OCI-LY1 (cell line): ENCODE data around the gene USP10.

ENCODE experiments used
- H2AFZ ChIP-seq: fragments of 200-600 bp; sonication (generic), shearing (Covaris generic); 2 replicates; pipeline ENCODE4 v1.6.0; 2014; ENCODE audit warnings: antibody characterized with exemption, mild to moderate bottlenecking, low read length
- H3F3A ChIP-seq: fragments of 200-600 bp; sonication (generic), shearing (Covaris generic); 2 replicates; pipeline ENCODE4 v1.6.0; 2014; ENCODE audit warnings: mild to moderate bottlenecking, antibody characterized with exemption, low read length, moderate library complexity; ENCODE audit not compliant: insufficient read depth
- H3K27ac ChIP-seq: fragments of 200-600 bp; sonication (generic); 2 replicates; pipeline ENCODE4 v1.5.1; 2014; ENCODE audit warnings: low read length, mixed run types, mild to moderate bottlenecking, low read depth; ENCODE audit not compliant: poor library complexity, severe bottlenecking
- H3K27me3 ChIP-seq: fragments of 200-600 bp; sonication (generic); 2 replicates; pipeline ENCODE4 v1.6.0; 2014; ENCODE audit warnings: antibody characterized with exemption, mild to moderate bottlenecking, low read length, moderate library complexity; ENCODE audit not compliant: insufficient read depth
- H3K36me3 ChIP-seq: fragments of 200-600 bp; sonication (generic); 2 replicates; pipeline ENCODE4 v1.6.1; 2014; ENCODE audit warnings: mild to moderate bottlenecking, antibody characterized with exemption, low read length, moderate library complexity, mixed read lengths; ENCODE audit not compliant: insufficient read depth
- H3K4me1 ChIP-seq: fragments of 200-600 bp; sonication (generic); 2 replicates; pipeline ENCODE4 v1.5.1; 2014; ENCODE audit warnings: mild to moderate bottlenecking, low read length, moderate library complexity; ENCODE audit not compliant: insufficient read depth, severe bottlenecking
- H3K4me2 ChIP-seq: fragments of 200-600 bp; sonication (generic), shearing (Covaris generic); 2 replicates; pipeline ENCODE4 v1.6.1; 2014; ENCODE audit warnings: low read length
- H3K4me3 ChIP-seq: fragments of 200-600 bp; sonication (generic); 2 replicates; pipeline ENCODE4 v1.5.1; 2014; ENCODE audit warnings: low read length, low read depth, mild to moderate bottlenecking, mixed read lengths; ENCODE audit not compliant: poor library complexity, severe bottlenecking
- H3K79me2 ChIP-seq: fragments of 200-600 bp; shearing (Covaris generic); 2 replicates; pipeline ENCODE4 v1.6.1; 2016; ENCODE audit warnings: mixed run types, low read length, mixed read lengths; ENCODE audit not compliant: insufficient read depth
- H3K9ac ChIP-seq: fragments of 200-600 bp; sonication (generic), shearing (Covaris generic); 2 replicates; pipeline ENCODE4 v1.6.1; 2014; ENCODE audit warnings: mild to moderate bottlenecking, low read length, mixed read lengths
- H3K9me2 ChIP-seq: fragments of 200-600 bp; sonication (generic), shearing (Covaris generic); 2 replicates; pipeline ENCODE4 v1.6.1; 2014; ENCODE audit warnings: low read depth, mild to moderate bottlenecking, low read length, mixed read lengths
- H3K9me3 ChIP-seq: fragments of 200-600 bp; shearing (Covaris generic); 2 replicates; pipeline ENCODE4 v1.6.1; 2014; ENCODE audit warnings: low read length, mixed read lengths
- H4K20me1 ChIP-seq: fragments of 200-600 bp; sonication (generic), shearing (Covaris generic); 2 replicates; pipeline ENCODE4 v1.6.0; 2016; ENCODE audit warnings: mild to moderate bottlenecking, low read length; ENCODE audit not compliant: insufficient read depth
- EZH2 ChIP-seq: fragments of 200-600 bp; sonication (generic), shearing (Covaris generic); IDR thresholded peaks from 2 replicates; pipeline ENCODE4 v1.8.0; 2017; ENCODE audit warnings: borderline replicate concordance, mixed run types, mild to moderate bottlenecking, antibody characterized with exemption, low read length, moderate library complexity, mixed read lengths
- TF ChIP-seq, protein P1 (sequence below): fragments of 200-600 bp; sonication (generic), shearing (Covaris generic); IDR thresholded peaks from 2 replicates; pipeline ENCODE4 v1.5.1; 2017; ENCODE audit warnings: mild to moderate bottlenecking, antibody characterized with exemption, low read length, moderate library complexity, mixed read lengths

USP10 gene

DNA sequence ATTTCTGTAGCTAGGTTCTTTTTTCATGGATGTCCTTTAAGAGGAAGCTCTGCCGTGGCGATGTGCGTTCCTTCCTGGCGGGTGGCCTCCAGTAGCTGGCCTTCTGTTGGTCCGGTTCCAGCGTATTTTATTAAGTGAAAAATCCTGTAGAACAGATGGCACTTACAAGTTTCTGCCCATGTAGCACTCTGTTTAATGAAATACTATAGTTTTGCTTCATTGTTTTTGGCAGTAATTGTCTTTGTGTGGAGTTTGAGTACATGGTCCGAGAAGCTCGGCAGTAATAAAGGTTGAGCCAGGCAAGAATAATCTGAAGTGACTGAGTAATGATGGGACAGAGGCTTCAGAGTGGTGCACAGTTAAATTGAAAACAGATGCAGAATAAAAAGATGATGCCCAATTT is 20.4 kb downstream of the USP10 start:
- Histone ChIP-seq H3F3A (no peaks in the 10 kb centered on the region), H3K4me1 (peaks cover 29% of the 10 kb centered on the region), H3K4me3 (no peak overlapping the region), H4K20me1 (0 out of 2 replicates have a peak, but pooled peaks cover 2% of the 10 kb centered on the region), H3K9me3 (no peaks in the 10 kb centered on the region), H3K9ac (no peak overlapping the region), H3K27ac (no peak overlapping the region), H3K36me3 (peaks cover 58% of the 10 kb centered on the region), H2AFZ (no peak overlapping the region), H3K27me3 (no peaks in the 10 kb centered on the region), H3K9me2 (no peaks in the 10 kb centered on the region), H3K79me2 (peaks cover 94% of the 10 kb centered on the region), H3K4me2 (no peak overlapping the region)
- no peak for TF ChIP-seq EZH2
- TF ChIP-seq, protein P1, sequence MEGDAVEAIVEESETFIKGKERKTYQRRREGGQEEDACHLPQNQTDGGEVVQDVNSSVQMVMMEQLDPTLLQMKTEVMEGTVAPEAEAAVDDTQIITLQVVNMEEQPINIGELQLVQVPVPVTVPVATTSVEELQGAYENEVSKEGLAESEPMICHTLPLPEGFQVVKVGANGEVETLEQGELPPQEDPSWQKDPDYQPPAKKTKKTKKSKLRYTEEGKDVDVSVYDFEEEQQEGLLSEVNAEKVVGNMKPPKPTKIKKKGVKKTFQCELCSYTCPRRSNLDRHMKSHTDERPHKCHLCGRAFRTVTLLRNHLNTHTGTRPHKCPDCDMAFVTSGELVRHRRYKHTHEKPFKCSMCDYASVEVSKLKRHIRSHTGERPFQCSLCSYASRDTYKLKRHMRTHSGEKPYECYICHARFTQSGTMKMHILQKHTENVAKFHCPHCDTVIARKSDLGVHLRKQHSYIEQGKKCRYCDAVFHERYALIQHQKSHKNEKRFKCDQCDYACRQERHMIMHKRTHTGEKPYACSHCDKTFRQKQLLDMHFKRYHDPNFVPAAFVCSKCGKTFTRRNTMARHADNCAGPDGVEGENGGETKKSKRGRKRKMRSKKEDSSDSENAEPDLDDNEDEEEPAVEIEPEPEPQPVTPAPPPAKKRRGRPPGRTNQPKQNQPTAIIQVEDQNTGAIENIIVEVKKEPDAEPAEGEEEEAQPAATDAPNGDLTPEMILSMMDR, result no peak

DNA sequence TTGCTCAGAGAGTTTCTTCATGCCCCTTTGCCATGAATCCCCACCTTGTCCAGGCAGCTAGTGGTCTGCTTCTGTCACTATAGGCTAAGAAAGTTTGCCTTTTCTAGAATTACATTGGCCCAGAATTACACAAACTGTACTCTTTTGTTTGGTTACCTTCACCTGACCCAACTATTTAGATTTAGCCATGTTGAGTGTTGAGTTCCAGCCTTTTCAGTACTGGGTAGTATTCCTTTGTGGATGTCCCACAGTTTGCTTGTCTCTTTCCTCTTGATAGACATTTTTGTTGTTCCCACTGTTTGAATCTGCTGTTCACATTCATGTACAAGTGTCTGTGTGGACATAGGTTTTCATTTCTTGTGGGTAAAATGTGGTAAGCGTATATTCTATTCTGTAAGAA is 22.3 kb downstream of the USP10 start:
- Histone ChIP-seq H3F3A (no peaks in the 10 kb centered on the region), H3K9me2 (no peaks in the 10 kb centered on the region), H3K4me3 (no peak overlapping the region), H3K9me3 (no peaks in the 10 kb centered on the region), H3K4me1 (peaks cover 48% of the 10 kb centered on the region), H3K79me2 (peaks cover 92% of the 10 kb centered on the region), H3K36me3 (peaks cover 43% of the 10 kb centered on the region), H3K9ac (no peak overlapping the region), H3K27ac (no peak overlapping the region), H3K4me2 (no peak overlapping the region), H2AFZ (no peak overlapping the region), H3K27me3 (no peaks in the 10 kb centered on the region), H4K20me1 (0 out of 2 replicates have a peak, but pooled peaks cover 2% of the 10 kb centered on the region)
- TF ChIP-seq EZH2, result no peak
- TF ChIP-seq, protein P1, result no peak

DNA sequence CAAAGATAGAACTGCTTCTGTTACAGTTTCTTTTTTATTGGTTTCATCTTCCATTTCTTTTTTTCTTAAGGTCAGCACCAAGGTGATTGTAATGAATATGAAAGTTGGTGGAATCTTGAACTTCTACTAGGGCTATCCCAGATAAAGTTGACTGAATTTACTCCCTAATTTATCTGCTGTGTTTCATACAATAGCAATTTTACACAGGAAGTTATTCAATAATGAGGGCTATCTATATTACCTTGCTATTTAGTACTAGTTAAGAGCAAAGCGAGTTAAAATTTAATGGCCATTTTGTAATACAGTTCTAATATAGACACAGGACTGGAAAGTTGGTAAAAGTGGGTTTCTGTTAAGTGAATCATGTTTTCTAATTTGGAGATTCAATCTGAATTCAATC is 24.1 kb downstream of the USP10 start:
- Histone ChIP-seq H2AFZ (no peak overlapping the region), H3K4me1 (peaks cover 57% of the 10 kb centered on the region), H3K27me3 (no peaks in the 10 kb centered on the region), H3K4me2 (peak overlapping the region; percentile 48; the same call in 1 of the 2 replicates), H3K79me2 (peaks cover 91% of the 10 kb centered on the region), H3F3A (no peaks in the 10 kb centered on the region), H4K20me1 (no peaks in the 10 kb centered on the region), H3K4me3 (no peak overlapping the region), H3K9ac (no peak overlapping the region), H3K9me2 (no peaks in the 10 kb centered on the region), H3K27ac (peak overlapping the region; percentile 79), H3K36me3 (peaks cover 29% of the 10 kb centered on the region), H3K9me3 (no peaks in the 10 kb centered on the region)
- TF ChIP-seq EZH2, result no peak
- TF ChIP-seq, protein P1, result no peak
